Adrenal gland (tissue), 5 donors: ENCODE measurements around the gene CDK5RAP2.

Source experiments
- CTCF ChIP-seq, 6 experiments: fragments of 450-650 bp in 4 of 6; fragments of 200-600 bp in 2 of 6; sonication (generic) in 1 of 6; IDR thresholded peaks; 1 replicate in 5 of 6; 2 replicates in 1 of 6; pipeline versions ENCODE4 v1.5.1 to v1.8.0; 2016 to 2021; ENCODE audit warnings: antibody characterized with exemption in 6 of 6, mild to moderate bottlenecking in 2 of 6, moderate library complexity in 1 of 6
- POLR2A ChIP-seq, 2 donors: fragments of 450-650 bp; IDR thresholded peaks; one replicate each; pipeline ENCODE4 v1.6.1; 2017; ENCODE audit warnings: antibody characterized with exemption in 2 of 2, mild to moderate bottlenecking in 2 of 2, moderate library complexity in 1 of 2
- donor health status: DM: no; HTN: no; CAD: no.

- TF ChIP-seq CTCF (IDR thresholded peaks at IDR 0.05) (no peak), POLR2A (IDR thresholded peaks at IDR 0.05) (no peak)
Observed at GRCh38 chr9:120423812-120424211, 156.2 kb downstream of the CDK5RAP2 start.
